CD4-positive, alpha-beta T cell treated with Interleukin-6 for 4 hours (primary cell): ENCODE measurements around the gene CLEC18B.
"Not testable (repeated sequence)": the region's sequence is repeated elsewhere in the genome, so short reads cannot be mapped to it uniquely, and the experiment has no call there.

ENCODE experiments used
- DNase-seq: peaks from one replicate; pipeline ENCODE4 v3.0.0-alpha.2; 2020; ENCODE audit warnings: mixed read lengths

The CLEC18B gene

DNA sequence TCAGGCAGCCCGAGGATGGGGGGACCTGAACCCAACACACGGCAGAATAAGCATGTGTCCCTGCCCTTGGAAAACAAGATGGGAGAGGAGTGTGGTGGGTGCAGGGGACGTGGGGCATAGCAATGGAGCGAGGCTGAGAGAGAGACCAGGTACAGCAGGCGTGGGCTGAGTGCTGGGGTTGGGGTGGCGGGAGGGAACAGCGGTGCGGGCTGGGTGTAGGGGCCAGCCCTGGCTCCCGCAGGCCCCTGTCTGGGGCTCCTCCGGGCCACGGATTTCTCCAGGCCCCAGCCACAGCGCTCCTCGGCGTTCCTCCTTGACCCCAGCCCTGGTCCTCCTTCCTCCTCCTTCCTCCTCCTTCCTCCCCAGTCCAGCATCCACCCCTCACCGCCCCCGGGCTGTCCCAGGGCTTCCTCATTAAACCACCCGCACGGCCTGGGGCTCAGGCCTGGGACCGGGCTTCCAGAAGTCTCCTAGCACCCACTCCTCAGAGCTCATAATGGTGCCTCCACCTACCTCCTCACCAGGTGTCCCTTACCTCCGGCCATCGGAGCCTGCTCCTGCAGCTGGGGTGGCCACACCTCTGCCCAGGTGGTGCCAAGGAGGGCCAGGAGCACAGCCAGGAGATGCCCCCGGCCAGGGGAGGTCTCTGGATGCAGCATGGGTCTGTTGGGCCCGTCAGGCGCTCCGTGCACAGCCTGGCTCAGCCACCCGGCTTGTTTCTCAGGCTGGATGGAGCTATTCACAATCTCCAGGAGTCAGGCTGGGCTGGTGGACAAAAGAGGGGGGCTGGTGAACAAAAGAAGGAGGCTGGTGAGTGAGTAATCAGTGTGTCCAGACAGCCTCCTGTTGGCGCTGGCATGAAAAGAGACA lies at the start of gene CLEC18B:
Gene CLEC18B, minus strand, starts transcription at position 867 of the 870 bp plus-strand sequence. Its CDS starts 208 bp downstream, at position 659.
- not testable (repeated sequence) for DNase-seq

DNA sequence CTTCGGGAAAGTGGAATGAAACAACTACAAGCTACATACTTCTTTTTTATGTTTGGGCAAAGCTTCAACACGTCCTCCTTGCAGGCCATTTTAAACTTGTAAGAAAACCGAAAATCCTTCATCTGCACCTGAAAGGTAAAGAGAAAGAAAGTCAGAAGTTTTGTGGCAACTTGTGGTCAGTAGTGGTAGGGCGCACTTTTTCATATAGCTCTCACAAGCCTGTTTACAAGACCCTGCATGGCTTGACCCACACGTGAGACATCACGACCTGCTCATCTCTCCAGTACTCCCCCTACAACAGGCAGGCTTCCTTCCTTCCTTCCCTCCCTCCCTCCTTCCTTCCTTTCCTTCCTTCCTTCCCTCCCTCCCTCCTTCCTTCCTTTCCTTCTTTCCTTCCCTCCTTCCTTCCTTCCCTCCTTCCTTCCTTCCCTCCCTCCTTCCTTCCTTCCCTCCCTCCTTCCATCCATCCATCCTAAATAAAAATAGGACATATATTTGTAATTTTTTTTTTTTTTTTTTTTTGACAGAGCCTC lies 48.7 kb upstream of the CLEC18B start:
- no peak for DNase-seq

DNA sequence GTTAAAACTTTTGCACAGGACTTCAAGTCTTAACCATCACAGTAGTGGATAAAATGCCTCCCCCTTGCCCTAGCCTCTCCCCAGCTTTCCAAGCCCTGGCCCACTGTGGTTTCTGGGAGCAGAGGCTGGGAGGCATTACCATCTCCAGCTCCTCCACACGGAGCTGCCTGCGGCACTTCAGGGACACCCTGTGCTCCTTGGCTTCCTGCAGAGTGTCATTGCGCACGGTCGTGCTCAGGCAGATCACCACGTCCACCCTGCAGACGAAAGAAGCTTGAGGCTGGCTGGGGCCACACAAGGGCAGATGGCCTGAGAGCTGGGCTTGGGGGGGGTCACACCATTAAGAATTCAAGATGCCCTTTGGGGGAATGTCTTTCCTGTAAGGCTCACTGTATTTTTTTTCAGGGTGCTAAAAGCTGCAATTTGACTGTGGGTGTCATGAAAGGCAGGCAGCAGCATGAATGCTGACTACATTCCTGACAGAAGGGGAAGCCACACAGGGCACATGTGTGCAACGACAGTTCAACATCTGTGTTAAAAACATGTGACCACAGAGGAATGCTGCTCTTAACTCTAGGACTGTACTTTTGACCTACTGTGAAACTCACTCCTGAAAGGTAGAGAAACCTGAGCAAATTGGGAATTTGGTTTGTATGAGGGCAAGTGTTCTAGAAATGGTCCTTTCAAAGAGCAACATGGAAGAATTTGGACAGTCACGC lies 47.7 kb upstream of the CLEC18B start:
- no peak for DNase-seq

DNA sequence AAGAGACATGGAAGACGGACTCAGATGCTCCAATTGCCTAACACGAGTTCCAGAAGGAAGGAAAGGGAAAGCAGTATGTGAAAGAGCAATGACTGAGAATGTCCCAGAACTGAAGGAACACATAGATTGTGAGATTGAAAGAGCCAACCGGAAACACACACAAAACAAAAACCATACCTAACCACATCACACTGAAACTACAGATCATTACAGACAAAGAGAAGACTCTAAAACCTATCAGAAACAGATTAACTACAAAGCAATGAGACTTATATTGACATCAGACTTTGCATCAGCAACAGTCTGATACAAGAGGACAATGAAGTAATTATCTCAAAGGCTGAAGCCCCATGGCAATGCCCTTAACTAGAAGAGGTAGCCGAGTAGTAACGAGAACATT lies 45.6 kb upstream of the CLEC18B start:
- DNase-seq = no peak

DNA sequence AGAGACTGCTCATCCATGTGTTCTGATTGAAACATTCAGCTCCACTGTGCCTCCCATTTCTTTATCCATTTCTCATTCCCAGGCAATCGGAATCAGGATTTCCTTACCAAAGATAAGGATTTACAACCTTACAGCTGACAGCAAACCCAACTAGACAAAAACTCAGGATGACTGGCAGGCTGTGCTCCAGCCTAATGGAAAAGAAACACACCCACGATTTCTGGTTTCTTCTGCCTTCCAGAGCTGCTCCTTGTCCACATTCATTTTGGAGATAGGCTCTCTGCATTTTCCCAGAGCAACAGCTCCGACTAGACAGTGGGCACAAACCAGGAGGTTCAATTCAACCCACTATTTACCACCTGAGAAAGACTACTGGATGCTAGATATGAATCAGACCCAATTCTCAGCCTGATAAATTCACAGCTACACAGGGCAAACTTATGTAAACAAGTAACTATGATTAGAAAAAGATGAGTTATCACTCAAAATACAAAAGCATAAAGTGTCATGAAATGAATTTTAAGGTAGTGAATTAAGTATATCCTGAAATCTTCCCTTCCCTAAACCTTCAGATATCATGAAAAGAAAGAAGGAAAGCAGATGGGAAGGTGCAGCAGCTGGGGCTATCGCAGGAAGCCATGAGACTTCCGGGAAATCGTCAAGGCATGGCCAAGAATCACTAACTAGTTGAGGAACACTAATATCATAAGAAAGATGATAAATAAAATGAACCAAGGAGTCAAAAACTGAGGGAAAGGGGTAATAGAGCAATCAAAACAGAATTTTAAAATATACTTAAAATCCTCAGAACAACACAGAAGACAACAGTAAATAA lies 44.8 kb upstream of the CLEC18B start:
- no peak for DNase-seq

DNA sequence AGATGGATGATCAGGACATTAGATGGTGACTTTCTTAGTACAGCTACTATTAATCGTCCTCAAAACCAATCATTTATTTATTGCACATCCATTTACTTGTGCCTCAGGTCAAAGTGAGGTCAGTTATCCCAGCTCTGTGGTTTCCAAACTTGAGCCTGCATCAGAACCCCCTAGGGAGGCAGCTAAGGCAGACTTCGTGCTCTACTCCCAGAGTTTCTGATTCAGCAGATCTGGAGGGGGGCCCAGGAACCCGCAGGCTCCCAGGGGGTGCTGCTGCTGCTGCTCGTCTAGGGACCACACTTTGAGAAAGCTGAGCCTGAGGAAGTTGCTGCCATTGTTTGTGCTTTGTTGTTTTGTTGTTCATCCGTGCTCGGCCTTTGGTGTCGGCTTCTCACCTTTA lies 44.0 kb upstream of the CLEC18B start:
- DNase-seq = no peak

DNA sequence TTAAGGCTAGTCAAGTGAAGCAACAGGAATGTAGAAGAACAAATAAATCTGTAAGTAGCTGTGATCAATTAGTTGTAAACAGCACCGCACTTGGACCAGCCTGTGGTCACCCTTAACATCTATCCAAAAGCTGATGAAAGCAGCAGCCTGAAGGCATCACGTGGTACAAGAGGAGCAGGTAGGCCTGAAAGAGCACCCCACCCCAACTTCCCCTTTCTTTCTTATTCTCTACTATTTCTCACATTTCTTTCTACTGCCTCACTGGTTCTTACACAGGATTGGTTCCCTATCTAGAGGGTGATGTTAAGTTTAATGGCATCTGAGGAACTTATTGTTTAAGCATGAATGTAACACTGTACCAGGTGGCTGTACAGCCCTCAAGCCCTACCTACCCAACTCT lies 42.6 kb upstream of the CLEC18B start:
- no peak for DNase-seq

DNA sequence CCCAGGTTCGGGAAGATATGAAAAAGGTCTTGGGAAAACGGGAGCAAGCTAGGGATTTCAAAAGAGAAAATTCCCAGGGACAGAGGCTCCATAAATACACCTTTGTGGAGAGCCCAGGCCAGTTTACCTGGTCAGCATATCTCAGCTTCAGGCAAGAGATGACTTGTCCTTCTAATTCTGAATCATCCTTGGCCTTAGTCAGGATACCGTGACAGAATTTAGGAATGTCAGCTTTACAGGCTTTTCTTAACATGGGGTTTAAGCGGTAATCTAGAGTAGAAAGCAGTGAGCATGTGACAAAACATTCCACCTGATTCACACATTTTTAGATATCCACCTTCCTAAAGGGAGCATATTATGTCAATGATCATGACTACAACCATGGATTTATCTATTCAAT lies 41.1 kb upstream of the CLEC18B start:
- DNase-seq = no peak

DNA sequence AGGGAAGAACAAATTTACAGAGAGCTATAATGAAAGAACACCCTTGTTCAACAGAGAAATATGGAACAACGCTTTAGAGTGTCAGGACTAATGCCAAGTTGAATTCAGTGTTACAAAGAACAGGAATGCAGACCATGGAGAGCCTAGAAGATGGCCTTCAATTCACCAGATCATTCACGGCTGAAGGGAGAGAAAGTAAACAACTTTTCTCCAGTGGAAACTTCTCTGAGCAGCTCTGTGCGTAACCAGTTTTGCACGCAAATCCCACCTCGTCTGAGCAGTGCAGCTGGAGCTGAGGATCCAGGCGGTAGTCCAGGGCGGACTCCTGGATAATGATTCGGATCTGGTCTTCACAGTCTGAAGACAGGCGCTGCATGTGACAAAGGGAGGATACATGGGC lies 40.5 kb upstream of the CLEC18B start:
- DNase-seq = no peak

DNA sequence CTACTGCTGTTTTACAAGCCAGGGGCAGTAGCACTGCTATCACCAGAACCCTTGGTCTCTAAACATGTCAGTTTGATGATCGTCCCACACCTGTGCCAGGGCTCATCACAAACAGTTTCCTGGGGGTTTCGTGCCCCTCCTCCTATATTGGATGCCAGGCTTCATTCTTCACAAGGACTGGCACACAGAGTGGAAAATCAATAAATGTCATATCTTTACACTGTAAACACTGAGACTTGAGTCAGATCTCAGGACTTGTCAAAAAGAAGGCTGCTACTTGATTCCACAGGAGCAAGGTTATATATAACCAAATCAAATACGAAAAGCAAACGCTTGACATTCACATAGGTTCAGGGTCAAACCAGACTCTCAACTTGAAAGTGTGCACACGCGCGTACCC lies 39.3 kb upstream of the CLEC18B start:
- DNase-seq = no peak

DNA sequence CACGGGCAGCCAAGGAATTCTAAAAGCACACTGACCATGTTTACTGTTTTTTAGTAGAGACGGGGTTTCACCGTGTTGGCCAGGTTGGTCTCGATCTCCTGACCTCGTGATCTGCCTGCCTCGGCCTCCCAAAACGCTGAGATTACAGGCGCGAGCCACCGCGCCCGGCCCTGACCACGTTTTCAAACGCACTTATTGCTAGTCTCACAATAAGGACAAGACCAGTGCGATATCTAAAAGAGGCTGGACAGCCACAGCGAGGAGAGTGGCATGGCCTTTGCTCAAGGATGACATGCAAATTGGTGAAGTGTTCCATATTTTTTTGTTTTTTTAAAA lies 35.0 kb upstream of the CLEC18B start:
- no peak for DNase-seq

DNA sequence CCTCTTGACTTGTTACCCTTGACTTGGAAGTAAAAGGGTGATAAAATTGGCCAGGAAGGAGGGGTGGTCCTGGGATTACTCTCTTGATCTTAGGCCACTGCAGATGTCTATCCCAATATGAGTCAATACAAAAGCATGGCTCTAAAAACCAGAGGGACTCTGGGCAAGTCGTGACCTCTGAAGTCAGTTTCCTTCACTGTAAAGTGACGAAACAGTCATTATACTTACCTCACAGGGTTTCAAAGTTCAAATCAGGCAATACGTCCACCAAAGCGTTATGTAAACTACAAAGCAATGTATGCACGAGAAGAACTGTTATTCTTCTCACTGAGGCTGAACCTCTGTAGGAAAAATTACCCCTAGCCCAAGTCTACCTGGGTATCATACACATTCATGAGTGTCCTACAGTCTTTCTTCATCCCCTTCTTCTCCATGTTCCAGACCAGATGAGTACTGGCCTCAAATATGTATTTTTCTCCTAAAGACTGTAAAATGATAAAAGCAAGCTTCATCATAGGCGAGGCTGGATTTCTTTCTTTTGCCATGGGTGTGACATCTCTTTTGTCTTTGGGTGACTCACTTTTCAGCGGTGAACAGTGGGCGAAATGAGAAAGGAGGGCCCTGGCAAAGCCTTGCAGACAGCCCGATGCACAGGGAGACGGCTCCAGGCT lies 34.5 kb upstream of the CLEC18B start:
- no peak for DNase-seq

DNA sequence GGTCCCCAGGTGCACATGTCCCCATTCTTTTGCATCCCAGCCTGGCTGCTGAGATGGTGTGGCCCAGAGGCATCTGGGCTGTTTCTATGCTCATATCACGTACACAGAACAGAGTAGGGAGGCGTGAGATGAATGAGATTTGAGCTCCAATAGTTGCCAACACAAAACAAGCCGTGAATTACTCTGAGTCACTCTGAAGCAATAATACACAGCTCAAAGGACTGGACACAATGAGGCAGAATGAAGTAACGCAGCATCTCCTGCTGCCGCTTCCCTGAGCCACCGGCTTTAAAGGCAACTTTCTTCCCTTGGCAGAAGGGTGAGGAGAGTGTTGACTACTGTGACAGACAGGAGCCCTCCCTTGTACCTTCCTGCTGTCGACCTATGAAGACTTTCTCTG lies 33.9 kb upstream of the CLEC18B start:
- no peak for DNase-seq

DNA sequence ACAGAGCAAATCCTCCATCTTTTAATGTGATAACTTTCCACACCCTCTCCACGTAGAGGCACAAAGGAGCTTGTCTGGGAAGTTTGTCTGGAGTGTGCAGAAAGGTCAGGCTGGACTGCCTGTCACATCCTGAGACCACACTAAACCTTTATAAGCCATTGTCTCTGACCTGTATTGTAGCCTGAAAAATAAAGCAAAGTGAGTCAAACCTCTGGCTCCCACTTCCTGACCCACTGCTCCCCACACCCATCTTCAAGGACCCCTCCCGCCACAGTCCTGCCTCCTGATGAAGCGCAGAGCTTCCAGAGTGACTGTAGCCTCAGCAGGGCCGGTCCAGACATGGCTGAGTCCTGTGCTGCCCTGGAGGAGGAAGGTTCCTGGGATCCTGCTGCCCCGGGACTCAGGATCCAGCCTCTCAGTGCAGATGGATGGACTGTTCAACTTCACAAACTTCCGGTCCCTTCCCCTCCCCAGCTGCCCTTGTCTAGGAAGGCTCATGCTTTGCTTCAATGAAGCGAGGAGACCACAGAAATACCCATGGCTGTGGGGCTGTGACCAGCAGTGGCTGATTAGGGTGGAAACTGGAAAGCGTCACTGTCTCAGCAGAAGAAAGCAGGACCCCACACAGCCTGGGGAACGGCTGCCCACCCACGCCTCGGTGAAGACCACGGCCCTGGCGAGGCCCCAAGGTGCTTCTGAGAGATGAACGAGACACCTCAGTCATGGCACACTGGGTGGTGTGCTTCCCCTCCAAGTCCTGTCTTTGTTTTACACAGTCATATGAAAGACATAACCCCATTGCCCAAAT lies 30.9 kb upstream of the CLEC18B start:
- no peak for DNase-seq

DNA sequence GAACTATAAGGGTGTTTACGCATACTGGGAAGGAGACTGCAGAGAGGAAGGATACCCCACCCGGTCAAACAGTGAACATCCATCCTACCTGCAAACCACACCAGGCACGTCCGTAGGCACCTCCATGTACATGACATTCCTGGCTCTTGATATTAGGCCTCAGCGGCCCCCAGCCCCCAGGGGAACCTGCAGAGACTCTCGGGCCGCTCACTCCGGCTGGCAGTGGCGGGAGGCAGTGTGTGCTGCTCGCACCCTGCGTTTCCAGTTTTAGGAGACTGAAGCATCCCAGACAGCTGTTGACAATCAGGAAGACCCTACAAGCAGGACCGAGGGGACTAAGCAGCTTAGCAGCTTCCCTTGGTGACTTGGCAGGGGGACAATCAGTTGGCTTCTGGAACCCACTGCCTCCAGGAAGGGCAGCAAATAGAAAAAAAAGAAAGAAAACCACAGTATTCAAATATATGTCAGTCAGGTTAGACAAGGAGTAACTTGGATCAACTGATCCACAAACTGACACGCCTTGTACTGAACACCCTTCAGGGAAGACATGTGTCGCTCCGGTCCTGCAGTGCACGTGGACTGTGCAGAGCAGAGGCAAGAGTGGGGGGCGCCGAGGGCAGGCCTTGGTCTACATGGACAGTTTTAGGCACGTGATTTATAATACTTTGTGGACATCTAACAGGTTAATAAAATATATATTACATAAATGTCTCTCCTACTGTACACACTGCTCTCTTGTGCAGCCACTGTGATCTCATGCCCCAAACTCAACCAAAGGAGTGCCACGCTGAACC lies 29.9 kb upstream of the CLEC18B start:
- no peak for DNase-seq

DNA sequence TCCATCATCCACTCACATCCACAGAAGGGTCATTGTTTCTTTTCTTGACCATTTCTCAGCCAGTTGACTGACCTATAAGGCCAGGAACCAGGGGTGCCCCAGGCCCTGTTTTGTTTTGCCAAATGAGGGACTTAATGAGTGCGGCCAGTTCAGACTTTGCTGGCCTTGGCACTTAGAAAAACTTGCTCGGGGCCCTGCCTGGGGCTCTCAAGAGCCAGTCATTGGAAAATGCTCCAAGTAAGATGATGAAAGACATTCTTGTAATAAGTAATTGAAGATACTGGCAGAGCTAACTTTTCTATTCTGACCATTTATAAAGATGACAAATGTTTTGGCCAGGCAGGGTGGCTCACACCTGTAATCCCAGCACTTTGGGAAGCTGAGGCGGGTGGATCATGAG lies 29.0 kb upstream of the CLEC18B start:
- no peak for DNase-seq

DNA sequence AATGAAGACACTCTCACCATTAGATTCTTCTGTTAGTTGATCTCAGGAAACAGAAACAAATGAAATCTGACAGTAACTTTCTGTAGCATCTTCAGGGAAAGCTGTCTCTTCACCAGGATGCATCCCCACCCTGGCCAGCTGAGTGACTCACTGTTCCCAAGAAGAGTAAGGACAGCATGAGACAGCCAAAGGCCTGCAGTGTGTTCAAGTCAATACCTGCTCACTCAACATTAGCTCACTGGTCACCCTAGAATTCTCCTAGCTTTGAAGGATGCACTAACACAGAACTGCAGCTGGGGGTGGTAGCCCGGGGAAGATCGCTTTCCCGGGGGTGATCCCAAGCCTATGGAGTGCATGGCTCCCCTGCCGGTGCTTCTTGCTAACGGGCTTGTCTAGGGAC lies 28.2 kb upstream of the CLEC18B start:
- no peak for DNase-seq

DNA sequence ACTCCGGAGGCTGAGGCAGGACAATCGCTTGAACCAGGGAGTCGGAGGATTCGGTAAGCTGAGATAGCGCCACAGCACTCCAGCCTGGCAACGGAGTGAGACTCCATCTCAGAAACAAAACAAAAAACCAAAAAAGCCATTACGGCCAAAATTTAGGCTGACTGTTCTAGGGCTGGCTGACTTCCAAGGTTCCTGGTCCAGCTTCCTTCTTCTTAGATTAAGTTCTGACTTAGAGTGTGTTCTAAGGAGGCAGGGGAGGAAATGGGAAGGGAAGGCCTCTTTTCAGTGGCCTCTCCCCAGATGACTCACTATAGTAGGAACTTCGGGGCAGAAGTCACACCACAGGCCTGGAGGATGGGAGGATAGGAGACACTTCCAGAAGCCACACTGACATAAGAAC lies 27.7 kb upstream of the CLEC18B start:
- no peak for DNase-seq

DNA sequence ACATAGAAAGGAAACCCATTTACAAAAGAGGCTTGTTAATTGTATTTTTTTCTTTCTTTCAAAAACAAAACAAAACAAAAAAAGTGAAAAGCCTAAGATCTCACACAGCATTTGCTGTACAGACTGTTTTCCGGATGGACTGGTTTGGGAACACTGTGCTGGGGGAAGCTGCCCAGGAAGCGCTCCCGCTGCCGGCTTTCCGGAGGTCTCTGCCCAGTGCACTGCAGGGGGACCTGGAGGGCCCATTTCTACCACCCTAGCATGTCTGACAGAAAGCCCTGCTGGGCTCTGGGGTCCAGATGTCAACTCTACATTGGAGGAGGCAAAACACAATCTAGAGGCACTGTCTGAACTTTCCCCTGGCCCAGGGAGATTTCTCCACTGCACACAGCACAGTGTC lies 26.3 kb upstream of the CLEC18B start:
- no peak for DNase-seq

DNA sequence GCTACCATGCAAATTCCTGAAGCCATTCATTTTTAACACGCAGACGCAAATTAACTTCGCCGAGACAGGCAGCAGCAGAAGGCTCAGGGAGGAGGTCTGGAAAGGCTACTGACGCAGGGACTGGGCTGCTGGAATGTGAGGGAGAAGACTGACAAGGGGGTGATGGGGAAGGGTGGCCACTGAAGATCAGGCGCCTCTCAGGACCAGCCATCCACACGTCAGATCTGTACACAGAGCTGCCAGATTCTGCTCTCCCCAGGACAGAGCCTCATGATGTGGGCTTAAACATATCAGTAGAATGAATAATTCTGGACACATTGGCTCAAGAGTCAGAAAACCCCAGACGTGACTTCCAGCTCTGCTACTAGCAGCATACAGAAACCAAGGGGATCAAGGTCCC lies 25.6 kb upstream of the CLEC18B start:
- no peak for DNase-seq
